HG03565 (cell line): ENCODE data around the gene PRKCH.
"Not testable (repeated sequence)": the region's sequence is repeated elsewhere in the genome, so short reads cannot be mapped to it uniquely, and the experiment has no call there.

Experiments used
- ATAC-seq: cut with Tn5 transposase; IDR thresholded peaks from one replicate; pipeline ENCODE4 v1.9.1; 2021; ENCODE audit warnings: mild to moderate bottlenecking, moderate library complexity; ENCODE audit not compliant: unreplicated experiment

Gene PRKCH

DNA sequence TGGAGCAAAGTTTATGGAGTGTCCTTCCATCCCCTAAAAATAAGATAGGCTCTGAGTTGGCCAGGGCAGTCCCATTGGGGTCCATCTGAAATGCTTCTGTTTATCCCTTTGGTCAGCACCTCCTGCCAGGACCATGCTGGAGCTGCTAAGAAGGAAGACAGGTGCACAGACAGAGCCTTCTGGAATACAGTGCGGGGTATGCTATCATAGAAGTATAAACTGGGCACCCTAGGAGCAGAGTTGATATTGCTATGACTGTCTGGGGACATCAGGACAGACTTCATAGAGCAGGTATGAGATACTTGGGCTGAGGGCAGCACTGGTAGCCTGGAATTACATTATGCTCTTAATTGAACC is 203.5 kb downstream of the PRKCH start:
- ATAC-seq = no peak

DNA sequence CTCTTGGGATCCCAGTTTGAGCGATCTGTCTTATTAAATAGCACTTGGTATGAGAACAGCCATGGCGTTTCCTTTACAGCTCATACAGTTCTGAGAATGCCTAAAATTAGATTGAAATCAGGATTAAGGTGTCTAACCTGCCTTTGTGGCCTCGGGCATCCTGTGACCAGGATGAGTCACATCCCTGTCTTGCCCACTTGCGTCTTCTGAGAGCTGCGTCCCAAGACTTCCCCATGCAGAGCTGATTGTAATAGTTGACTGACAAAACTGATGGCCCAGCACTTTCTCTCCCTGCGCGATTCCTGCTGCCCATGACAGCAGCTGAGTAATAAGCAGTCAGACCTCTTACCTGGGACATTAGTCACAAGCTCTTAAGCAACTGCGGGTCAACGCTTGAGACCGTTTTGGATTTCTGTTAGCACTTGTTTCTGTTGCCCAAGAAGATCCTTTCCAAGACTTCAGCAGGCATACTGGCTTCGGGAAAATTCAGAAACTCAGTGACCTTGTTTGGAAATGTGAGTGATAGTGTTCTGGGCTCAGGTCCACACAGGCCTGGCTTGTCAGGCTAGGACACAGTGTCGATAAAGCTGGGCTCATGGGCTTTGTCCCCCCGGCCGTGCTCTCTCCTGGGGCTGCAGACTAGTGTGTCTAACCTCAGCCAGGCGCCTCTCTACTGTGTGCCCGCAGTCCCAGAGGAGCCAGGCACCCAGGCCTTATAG is 204.1 kb downstream of the PRKCH start:
- ATAC-seq = peak; percentile 91

DNA sequence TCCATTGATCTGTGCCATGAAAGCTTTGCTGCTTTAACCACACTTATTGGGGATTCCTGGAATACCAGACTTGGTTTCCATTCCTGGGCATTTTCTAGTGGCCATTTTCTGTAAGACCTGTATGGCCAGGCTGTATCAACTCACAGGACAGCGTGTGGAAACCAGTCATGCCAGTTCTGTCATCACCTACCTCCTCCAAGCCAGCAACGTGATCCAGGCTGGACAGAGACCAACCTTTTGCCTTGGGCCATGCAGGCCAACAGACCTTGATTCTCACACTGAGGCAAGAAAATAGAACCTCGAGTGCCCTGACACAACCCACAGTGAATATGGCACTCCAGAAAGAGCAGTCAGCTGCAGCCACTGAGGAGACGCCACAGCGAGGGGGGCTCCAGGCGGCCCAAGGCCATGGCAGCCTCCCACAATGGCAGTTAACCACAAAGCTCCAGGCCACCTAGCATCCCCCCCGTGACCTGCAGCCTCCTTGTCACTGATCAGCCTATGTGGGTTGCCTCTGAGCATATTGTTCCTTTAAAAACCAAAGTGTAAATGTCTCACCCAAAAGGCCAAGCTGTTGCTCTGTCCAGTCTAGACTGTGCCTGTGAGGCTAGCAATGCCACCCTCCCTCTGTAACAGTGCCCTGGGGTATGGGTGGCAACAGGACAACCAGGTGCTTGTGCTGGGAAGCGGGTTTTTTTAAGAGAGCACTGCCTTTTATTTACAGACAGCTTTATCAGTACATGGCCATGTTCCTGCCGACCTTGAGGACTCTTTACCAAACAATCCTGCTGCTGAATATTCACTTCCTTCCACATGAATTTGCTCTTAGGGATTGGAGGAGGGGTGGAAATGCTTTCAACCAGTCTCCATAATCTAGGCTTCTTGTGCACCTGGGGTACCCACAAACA is 205.3 kb downstream of the PRKCH start:
- ATAC-seq = no peak

- no peak for ATAC-seq
Observed at GRCh38 chr14:61527325-61528100, 206.1 kb downstream of the PRKCH start.

GRCh38 chr14:61528591-61529021 is 207.2 kb downstream of the PRKCH start:
- no peak for ATAC-seq

DNA sequence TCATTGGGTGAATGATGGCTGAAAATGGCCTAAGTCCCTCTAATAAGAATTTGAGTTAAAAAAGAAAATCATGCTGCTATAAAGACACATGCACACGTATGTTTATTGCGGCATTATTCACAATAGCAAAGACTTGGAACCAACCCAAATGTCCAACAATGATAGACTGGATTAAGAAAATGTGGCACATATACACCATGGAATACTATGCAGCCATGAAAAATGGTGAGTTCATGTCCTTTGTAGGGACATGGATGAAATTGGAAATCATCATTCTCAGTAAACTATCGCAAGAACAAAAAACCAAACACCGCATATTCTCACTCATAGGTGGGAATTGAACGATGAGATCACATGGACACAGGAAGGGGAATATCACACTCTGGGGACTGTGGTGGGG is 208.0 kb downstream of the PRKCH start:
- ATAC-seq = not testable (repeated sequence)

GRCh38 chr14:61530296-61530695 is 208.9 kb downstream of the PRKCH start:
- ATAC-seq = no peak

- no peak for ATAC-seq
Observed at GRCh38 chr14:61530896-61531295, 209.5 kb downstream of the PRKCH start.

GRCh38 chr14:61531465-61532122 is 210.2 kb downstream of the PRKCH start:
- no peak for ATAC-seq

DNA sequence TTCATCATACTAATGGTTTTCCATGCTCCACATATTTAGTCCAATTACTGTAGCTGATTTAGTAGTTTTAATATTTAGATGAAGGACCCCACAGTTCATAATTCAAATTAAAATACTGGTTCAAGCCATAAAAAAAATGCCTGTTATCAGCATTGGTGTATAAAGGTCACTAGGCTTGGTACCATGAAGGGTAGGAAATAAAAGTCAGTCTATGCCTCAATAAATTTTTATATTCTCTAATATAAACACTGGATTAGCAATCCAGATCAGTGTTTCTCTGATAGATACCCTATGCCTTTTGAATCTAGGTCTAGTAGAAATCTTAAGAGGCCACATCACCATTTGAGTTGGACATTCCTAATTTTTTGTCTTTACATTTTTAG is 210.7 kb downstream of the PRKCH start:
- ATAC-seq = no peak

GRCh38 chr14:61532763-61533162 is 211.4 kb downstream of the PRKCH start:
- ATAC-seq = no peak

DNA sequence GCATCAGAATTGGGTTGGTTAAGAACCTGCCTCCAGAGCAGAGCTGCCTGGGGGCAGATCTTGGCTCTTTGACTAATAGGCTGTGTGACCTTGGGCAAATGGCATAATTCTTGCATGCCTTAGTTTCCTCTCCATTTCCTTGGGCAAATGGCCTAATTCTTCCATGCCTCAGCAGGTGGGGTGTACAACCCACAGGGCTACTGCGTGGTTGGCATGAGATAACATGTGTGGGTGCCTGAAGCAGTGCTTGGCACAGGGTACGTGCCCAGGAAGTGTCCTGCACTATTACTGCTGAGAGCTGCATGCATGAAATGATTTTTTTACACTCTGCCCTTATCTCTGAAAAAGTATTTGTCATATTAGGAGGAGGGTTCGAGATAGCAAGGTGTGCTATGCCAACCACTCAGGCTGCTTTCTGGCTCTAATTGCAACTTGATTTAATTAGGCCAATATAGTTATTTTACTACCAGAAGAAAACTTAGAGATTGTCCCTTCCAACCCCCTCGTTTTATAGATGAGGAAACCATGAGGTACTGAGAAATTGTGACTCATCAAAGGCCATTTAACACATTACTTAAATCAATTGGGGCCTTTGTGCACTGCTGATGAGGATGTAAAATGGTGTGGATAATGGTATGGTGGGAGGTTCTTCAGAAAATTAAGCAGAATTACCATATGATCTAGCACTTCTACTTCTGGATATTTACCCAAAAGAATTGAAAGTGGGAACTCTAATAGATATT is 212.3 kb downstream of the PRKCH start:
- ATAC-seq = no peak

DNA sequence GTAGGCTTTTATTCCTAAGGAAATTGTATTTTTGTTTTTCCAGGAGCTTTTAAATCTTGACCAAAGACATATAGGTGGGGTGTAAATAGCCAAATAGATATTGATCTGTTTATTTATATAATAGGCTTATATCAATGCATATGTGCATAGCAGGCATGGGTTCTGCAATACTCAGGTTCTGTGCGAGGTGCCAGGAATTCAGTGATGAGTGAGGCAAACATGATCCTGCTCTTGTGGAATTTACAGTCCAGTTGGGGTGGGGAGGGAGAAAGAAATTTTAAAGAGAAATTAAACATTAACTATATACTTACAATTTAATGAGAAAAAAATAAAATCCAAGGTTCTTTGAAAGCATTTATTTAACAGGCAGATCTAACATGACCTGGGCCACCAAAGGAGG is 213.7 kb downstream of the PRKCH start:
- no peak for ATAC-seq

DNA sequence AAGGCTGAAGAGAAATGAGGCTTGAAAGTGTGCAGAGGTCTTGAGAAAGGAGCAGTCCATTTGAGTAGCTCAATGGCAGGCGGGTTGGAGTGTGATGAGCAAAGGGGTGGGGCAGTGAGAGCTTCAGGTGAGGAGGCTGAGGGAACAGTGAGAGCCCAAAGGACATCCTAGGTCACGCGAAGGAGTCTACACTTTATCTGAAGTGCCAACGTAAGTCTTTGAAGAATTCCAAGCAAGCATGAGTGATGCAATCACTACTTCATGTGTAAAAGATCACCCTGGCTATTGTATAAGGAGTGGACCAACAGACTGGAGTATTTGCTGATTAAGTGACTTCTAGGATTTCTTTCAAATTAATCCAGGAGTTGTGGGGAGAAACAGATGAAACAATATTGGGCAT is 214.1 kb downstream of the PRKCH start:
- no peak for ATAC-seq

- no peak for ATAC-seq
Observed at GRCh38 chr14:61536661-61537562, 215.5 kb downstream of the PRKCH start.

- ATAC-seq = no peak
Observed at GRCh38 chr14:61537563-61538463, 216.4 kb downstream of the PRKCH start.

GRCh38 chr14:61538464-61539022 is 217.2 kb downstream of the PRKCH start:
- ATAC-seq = no peak

DNA sequence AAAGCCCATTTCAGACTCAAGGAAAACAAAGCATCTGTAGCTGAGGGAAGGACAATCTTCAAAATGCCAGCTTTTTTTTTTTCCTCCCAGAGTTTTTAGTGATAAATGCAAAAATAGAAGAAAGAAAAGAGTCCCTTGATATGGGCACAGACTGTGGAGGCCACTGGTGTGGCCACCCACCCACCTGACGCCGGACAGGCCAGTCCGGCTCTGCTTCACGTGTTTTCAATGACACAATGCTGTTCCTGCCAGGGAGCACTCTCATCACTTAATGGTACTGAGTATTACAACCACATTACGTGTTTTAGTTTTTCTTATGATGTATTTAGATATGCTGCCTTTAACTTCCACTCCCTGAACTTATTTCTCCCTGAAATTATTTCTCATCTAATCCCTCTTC is 218.3 kb downstream of the PRKCH start:
- no peak for ATAC-seq
